HepG2 (cell line): Measurements from ENCODE around the gene NRSN2. TPM values are rescaled to one million over a fixed set of nuclear protein-coding genes. Genes with fewer than 3 reads are reported as not detected.
A peak's percentile ranks its signal among the peaks of the same experiment; 100 is the strongest.

Source experiments
- AGO2 ChIP-seq: fragments of 200-400 bp; formaldehyde crosslinking; optimal IDR thresholded peaks from 2 replicates; pipeline ENCODE3; 2017; ENCODE audit warnings: mild to moderate bottlenecking, low read depth, low read length, moderate library complexity
- CEBPG ChIP-seq: IDR thresholded peaks from 2 replicates; pipeline ENCODE4 v1.6.1; 2016
- JARID2 ChIP-seq: sonication (generic); formaldehyde crosslinking; IDR thresholded peaks from 2 replicates; pipeline ENCODE4 v1.8.1; 2023; ENCODE audit warnings: missing genetic modification reagents, inconsistent platforms; ENCODE audit not compliant: insufficient replicate concordance
- KAT8 ChIP-seq: IDR thresholded peaks from 2 replicates; pipeline ENCODE4 v1.6.1; 2016; ENCODE audit warnings: missing genetic modification reagents, missing compliant biosample characterization
- KMT2B ChIP-seq: IDR thresholded peaks from 2 replicates; pipeline ENCODE4 v1.6.1; 2016; ENCODE audit warnings: missing genetic modification reagents, missing compliant biosample characterization
- PHF21A ChIP-seq: sonication (generic); formaldehyde crosslinking; IDR thresholded peaks from 2 replicates; pipeline ENCODE4 v1.5.0; 2020; ENCODE audit warnings: mild to moderate bottlenecking, missing genetic modification reagents
- SRSF1 ChIP-seq: fragments of 200-400 bp; formaldehyde crosslinking; optimal IDR thresholded peaks from 2 replicates; pipeline ENCODE3; 2017; ENCODE audit warnings: mild to moderate bottlenecking, low read depth, low read length, moderate library complexity
- TOE1 ChIP-seq: sonication (generic); formaldehyde crosslinking; IDR thresholded peaks from 2 replicates; pipeline ENCODE4 v1.4.0; 2020; ENCODE audit warnings: mild to moderate bottlenecking, missing genetic modification reagents
- XRCC5 ChIP-seq: fragments of 200-400 bp; formaldehyde crosslinking; optimal IDR thresholded peaks from 2 replicates; pipeline ENCODE3; 2017; ENCODE audit warnings: mild to moderate bottlenecking, low read length
- ZBTB21 ChIP-seq: sonication (generic); formaldehyde crosslinking; IDR thresholded peaks from 2 replicates; pipeline ENCODE4 v1.4.0; 2020; ENCODE audit warnings: missing genetic modification reagents
- ZNF232 ChIP-seq: sonication (generic); formaldehyde crosslinking; IDR thresholded peaks from 2 replicates; pipeline ENCODE4 v1.4.0; 2020; ENCODE audit warnings: missing genetic modification reagents, borderline replicate concordance
- ZNF615 ChIP-seq: sonication (generic); formaldehyde crosslinking; IDR thresholded peaks from 2 replicates; pipeline ENCODE4 v1.5.0; 2020; ENCODE audit warnings: mild to moderate bottlenecking, missing genetic modification reagents, borderline replicate concordance
- ZNF7 ChIP-seq: IDR thresholded peaks from 2 replicates; pipeline ENCODE4 v1.6.1; 2016; ENCODE audit warnings: missing biosample characterization, missing genetic modification reagents
- ZNF766 ChIP-seq: sonication (generic); formaldehyde crosslinking; IDR thresholded peaks from 2 replicates; pipeline ENCODE4 v1.5.0; 2020; ENCODE audit warnings: missing genetic modification reagents, borderline replicate concordance
- polyA plus RNA-seq, 8 experiments: library from polyadenylated mRNA; depleted of rRNA in 3 of 8; stranded (reverse) in 7 of 8; unstranded in 1 of 8; fragments of >200 nt; fragmentation: Illumina TruSeq in 4 of 8; extraction: Trizol in 4 of 8; gene quantifications; 2 replicates each; pipeline versions ENCODE4 v1.2.1 to v1.2.3, GENCODE V29; 2011 to 2016; ENCODE audit warnings: low read depth in 4 of 8, missing spikeins in 1 of 8, mixed read lengths in 1 of 8; ENCODE audit not compliant: insufficient read depth in 1 of 8
- total RNA-seq, 5 experiments: library from RNA; depleted of rRNA; stranded (reverse); fragments of >200 nt; fragmentation: Illumina TruSeq; extraction: Trizol; gene quantifications; 2 replicates each; pipeline ENCODE4 v1.2.3, GENCODE V29; 2016; ENCODE audit warnings: low read depth in 1 of 5
- TF ChIP-seq, protein P1 (sequence below): sonication (generic); formaldehyde crosslinking; IDR thresholded peaks from 2 replicates; pipeline ENCODE4 v1.5.0; 2020; ENCODE audit warnings: mild to moderate bottlenecking, missing genetic modification reagents
- TF ChIP-seq, protein P2 (sequence below): sonication (generic); formaldehyde crosslinking; IDR thresholded peaks from 2 replicates; pipeline ENCODE4 v1.4.0; 2020; ENCODE audit warnings: low read depth, mild to moderate bottlenecking, missing genetic modification reagents
- TF ChIP-seq, protein P3 (sequence below): sonication (generic); formaldehyde crosslinking; IDR thresholded peaks from 2 replicates; pipeline ENCODE4 v1.8.0; 2022; ENCODE audit warnings: missing genetic modification reagents, mild to moderate bottlenecking, inconsistent platforms, borderline replicate concordance
- TF ChIP-seq, protein P4 (sequence below): sonication (generic); formaldehyde crosslinking; IDR thresholded peaks from 2 replicates; pipeline ENCODE4 v1.4.0; 2020; ENCODE audit warnings: missing genetic modification reagents, mild to moderate bottlenecking, borderline replicate concordance

The NRSN2 gene
- total and polyA plus RNA-seq, 2 of the 13 experiments (the other 11 are each of a cell fraction or from before 2014, with no cell fraction given) = 32.3 to 49.4 TPM

DNA sequence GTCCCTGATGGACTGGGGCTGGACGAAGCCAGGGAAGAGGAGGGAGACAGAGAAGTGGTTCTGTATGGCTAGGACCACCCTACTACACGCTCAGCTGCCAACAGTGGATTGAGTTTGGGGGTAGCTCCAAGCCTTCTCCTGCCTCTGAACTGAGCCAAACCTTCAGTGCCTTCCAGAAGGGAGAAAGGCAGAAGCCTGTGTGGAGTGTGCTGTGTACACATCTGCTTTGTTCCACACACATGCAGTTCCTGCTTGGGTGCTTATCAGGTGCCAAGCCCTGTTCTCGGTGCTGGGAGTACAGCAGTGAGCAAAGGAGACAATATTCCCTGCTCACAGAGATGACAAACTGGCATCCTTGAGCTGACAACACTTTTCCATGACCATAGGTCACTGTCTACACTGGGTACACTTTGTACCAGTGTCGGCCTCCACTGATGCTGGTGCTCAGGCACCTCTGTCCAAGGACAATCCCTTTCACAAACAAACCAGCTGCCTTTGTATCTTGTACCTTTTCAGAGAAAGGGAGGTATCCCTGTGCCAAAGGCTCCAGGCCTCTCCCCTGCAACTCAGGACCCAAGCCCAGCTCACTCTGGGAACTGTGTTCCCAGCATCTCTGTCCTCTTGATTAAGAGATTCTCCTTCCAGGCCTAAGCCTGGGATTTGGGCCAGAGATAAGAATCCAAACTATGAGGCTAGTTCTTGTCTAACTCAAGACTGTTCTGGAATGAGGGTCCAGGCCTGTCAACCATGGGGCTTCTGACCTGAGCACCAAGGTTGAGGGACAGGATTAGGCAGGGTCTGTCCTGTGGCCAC lies 49.9 kb downstream of the NRSN2 start (continued):
- TF ChIP-seq AGO2 = no peak
- TF ChIP-seq, protein P1, sequence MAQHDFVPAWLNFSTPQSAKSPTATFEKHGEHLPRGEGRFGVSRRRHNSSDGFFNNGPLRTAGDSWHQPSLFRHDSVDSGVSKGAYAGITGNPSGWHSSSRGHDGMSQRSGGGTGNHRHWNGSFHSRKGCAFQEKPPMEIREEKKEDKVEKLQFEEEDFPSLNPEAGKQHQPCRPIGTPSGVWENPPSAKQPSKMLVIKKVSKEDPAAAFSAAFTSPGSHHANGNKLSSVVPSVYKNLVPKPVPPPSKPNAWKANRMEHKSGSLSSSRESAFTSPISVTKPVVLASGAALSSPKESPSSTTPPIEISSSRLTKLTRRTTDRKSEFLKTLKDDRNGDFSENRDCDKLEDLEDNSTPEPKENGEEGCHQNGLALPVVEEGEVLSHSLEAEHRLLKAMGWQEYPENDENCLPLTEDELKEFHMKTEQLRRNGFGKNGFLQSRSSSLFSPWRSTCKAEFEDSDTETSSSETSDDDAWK = no peak
- TF ChIP-seq PHF21A (CRISPR knock-in tag) = peak; percentile 95; the same call in 1 of the 2 replicates
- TF ChIP-seq ZNF766 = no peak; the same call in 1 of the 2 replicates
- TF ChIP-seq, protein P2, sequence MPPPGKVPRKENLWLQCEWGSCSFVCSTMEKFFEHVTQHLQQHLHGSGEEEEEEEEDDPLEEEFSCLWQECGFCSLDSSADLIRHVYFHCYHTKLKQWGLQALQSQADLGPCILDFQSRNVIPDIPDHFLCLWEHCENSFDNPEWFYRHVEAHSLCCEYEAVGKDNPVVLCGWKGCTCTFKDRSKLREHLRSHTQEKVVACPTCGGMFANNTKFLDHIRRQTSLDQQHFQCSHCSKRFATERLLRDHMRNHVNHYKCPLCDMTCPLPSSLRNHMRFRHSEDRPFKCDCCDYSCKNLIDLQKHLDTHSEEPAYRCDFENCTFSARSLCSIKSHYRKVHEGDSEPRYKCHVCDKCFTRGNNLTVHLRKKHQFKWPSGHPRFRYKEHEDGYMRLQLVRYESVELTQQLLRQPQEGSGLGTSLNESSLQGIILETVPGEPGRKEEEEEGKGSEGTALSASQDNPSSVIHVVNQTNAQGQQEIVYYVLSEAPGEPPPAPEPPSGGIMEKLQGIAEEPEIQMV (CRISPR knock-in tag) = peak; percentile 30; the same call in 1 of the 2 replicates
- no peak for TF ChIP-seq ZNF7 (CRISPR knock-in tag)
- no peak for TF ChIP-seq ZNF615 (CRISPR knock-in tag)
- TF ChIP-seq ZBTB21 (CRISPR knock-in tag) = peak; percentile 77
- peak; percentile 55 for TF ChIP-seq XRCC5
- peak; percentile 95 for TF ChIP-seq TOE1
- TF ChIP-seq, protein P3, sequence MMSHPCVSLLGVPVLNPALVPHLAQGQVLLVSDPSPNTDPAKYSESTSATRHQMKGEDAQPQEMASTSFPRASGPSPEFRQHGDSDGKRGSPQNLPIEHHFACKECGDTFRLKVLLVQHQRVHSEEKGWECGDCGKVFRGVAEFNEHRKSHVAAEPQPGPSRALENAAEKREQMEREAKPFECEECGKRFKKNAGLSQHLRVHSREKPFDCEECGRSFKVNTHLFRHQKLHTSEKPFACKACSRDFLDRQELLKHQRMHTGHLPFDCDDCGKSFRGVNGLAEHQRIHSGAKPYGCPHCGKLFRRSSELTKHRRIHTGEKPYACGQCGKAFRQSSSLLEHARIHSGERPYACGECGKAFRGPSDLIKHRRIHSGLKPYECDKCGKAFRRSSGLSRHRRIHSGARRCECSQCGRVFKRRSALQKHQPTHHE (CRISPR knock-in tag) = peak; percentile 24; the same call in 1 of the 2 replicates
- TF ChIP-seq JARID2 (CRISPR knock-in tag) = peak; percentile 78
- peak; percentile 83 for TF ChIP-seq CEBPG
- TF ChIP-seq, protein P4, sequence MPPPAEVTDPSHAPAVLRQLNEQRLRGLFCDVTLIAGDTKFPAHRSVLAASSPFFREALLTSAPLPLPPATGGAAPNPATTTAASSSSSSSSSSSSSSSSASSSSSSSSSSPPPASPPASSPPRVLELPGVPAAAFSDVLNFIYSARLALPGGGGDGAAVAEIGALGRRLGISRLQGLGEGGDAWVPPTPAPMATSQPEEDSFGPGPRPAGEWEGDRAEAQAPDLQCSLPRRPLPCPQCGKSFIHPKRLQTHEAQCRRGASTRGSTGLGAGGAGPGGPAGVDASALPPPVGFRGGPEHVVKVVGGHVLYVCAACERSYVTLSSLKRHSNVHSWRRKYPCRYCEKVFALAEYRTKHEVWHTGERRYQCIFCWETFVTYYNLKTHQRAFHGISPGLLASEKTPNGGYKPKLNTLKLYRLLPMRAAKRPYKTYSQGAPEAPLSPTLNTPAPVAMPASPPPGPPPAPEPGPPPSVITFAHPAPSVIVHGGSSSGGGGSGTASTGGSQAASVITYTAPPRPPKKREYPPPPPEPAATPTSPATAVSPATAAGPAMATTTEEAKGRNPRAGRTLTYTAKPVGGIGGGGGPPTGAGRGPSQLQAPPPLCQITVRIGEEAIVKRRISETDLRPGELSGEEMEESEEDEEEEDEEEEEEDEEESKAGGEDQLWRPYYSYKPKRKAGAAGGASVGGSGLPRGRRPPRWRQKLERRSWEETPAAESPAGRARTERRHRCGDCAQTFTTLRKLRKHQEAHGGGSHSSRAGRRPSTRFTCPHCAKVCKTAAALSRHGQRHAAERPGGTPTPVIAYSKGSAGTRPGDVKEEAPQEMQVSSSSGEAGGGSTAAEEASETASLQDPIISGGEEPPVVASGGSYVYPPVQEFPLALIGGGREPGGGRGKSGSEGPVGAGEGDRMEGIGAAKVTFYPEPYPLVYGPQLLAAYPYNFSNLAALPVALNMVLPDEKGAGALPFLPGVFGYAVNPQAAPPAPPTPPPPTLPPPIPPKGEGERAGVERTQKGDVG (CRISPR knock-in tag) = peak; percentile 56; the same call in 1 of the 2 replicates
- TF ChIP-seq ZNF232 (CRISPR knock-in tag) = peak; percentile 72; the same call in 1 of the 2 replicates
- TF ChIP-seq SRSF1 = no peak
- TF ChIP-seq KMT2B (CRISPR knock-in tag) = peak; percentile 64
- TF ChIP-seq KAT8 (CRISPR knock-in tag) = peak; percentile 80
